Head of caudate nucleus (tissue), 42 donors: ENCODE results near the gene SHANK2.
"Not testable (repeated sequence)": the region's sequence is repeated elsewhere in the genome, so short reads cannot be mapped to it uniquely, and the experiment has no call there.

Experiments used
- DNase-seq, 42 donors: peaks; one replicate each; pipeline versions ENCODE4 v3.0.0 to v3.0.0-alpha.2; 2020 to 2021; ENCODE audit warnings: mixed read lengths in 7 of 42
- intact Hi-C: fragments of 100-400 bp; cut with DNase I; formaldehyde crosslinking; loops from one replicate; pipeline ENCODE4 v1.15.0; 2022

SHANK2 gene

DNA sequence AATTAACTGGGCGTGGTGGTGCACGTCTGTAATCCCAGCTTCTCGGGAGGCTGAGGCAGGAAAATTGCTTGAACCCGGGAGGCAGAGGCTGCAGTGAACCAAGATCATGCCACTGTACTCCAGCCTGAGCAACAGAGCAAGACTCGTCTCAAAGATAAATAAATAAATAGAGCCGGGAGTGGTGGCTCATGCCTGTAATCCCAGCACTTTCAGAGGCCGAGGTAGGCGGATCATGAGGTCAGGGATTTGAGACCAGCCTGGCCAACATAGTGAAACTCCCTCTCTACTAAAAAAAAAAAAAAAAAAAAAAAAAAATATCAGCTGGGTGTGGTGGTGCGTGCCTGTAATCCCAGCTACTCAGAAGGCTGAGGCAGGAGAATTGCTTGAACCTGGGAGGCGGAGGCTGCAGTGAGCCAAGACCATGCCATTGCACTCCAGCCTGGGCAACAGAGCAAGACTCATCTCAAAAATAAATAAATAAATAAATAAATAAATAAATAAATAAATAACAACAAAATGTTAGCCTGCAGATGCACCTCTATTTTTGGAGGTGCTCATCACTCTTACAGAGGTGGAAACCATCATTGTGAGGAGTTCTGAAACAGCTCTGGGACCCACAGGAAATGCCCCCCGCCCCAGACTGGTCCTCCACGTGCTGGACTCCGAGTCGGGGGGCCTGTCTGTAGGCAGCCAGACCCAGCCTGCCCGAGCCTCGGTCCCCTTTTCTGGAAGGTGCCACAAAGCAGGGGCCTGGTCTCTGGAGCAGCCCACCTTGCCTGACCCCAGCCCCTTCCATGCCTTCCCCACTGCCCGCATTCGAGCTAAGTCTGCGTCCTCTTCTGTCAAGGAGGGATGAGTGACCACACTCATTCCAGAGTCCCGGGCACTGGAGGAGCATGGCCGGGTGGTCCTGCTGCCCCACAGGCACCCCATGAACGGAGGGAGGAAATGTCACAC is 18.2 kb downstream of the SHANK2 start:
- intact Hi-C loops, result not testable (repeated sequence)
- peak in 4 of 42 donors; percentile 6 to 36 (median 13) for DNase-seq

DNA sequence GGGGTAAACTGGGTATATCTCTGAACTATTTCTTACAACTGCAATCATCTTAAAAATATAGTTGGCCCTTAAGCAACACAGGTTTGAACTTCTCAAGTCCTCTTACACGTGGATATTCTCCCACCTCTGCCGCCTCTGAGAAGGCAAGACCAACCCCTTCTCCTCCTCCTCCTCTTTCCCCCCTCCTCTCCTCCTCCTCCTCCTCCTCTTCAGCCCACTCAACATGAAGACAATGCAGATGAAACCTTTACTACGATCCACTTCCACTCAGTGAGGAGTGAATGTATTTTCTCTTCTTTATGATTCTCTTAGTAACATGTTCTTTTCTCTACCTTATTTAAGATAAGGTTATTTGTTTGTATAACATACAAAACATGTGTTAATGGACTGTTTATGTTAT is 20.0 kb downstream of the SHANK2 start:
- DNase-seq, result no peak
- intact Hi-C loops, result no loop called here

DNA sequence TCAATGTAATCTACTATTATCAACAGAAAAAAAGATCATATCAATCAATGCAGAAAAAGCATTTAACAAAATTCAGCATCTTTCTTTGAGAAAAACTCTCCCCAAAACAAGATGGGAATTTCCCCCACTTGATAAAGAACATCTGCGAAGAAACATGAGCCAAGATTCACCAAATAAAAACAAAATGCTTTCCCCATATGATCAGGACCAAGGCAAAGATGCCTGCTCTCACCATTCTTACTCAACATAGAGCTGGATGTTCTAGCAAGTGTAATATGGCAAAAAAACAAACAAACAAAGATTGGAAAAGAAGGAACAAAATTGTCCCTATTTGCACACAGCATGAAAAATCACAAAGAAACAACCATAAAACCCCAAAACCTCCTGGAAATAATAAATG is 23.4 kb downstream of the SHANK2 start:
- no peak for DNase-seq
- intact Hi-C loops, result no loop called here

DNA sequence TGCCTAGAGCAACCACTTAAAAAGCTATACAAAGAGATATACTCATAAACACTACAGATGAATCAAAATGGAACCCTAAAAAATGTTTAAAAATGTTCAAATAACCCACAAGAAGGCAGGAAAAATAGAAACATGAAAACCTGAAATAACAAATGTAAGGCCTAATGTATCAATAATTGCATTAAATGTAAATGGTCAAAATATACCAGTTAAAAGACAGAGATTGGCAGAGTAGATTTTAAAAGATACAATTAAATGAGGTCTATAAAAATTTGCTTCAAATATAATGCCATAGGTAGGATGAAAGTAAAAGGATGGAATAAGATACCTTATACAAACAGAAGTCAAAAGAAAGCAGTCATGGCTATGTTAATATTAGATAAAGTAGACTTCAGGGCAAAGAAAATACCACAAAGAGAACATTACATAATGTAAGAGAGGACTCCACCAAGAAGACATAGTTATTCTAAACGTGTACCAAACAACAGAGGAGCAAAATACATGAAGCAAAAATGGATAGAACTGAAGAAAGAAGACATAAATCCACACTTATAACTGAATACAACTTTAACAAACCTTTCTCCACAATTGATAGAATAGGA is 25.2 kb downstream of the SHANK2 start:
- intact Hi-C loops, result no loop called here
- no peak for DNase-seq

DNA sequence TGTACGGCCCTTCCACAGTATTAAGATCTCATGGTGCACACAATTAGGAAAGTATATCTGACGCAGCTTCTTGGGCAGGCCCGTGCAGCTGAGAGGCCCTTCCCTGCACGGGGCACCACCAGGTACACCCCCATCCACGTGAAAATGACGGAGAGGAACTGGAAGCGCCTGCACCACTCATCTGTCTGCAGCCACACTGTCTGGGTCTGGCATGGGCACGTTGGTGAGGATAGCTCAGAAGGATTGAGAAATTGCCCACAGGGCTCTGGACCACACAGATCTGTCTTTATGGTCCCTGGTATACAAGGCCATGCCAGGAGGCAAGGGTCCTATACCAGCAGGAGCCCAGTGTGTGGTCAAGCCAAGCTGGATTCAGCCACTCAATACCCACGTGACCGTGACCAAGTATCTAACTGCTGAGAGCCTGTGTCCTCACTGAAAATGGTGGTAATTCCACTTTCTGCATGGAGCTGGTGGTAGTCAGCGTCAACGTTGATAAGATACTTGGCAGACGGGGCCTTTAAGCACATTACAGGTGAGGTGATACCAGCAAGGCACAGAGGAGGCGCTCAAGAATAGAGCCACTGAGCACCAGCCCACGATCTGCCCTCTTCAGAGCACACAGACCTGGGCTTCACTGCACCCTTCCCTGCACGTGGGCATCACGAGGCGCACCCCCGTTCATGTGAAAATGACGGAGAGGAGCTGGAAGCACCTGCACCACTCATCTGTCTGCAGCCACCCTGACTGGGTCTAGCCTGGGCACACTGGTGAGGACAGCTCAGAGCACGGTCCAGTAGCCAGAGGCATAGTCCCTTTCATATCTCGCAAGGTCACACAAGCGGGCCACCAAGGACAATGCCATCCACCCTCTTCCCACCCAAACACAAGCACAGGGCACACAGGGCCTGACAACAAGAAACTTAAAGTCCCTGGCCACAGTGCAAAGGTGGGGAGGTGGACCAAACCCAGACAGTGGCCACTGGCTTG is 28.4 kb downstream of the SHANK2 start:
- intact Hi-C loops, result no loop called here
- peak in 2 of 42 donors; percentile 7 to 13 for DNase-seq

DNA sequence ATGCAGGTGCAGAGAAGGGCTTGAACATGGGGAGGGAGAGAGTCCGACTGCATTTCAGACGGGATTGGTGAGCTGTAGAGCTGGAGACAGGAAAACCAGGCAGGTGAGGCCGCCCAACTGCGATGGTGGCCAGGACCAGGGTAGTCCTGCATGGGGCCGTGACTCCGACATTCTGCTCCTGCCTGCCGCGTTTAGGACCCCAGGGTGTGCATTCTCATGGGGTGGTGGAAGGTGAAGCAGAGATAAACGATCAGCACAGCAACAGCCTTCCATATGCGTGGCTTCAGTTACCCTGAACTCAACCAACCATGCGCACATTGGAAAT is 29.3 kb downstream of the SHANK2 start:
- DNase-seq, result peak in 2 of 42 donors; percentile 13 to 15

DNA sequence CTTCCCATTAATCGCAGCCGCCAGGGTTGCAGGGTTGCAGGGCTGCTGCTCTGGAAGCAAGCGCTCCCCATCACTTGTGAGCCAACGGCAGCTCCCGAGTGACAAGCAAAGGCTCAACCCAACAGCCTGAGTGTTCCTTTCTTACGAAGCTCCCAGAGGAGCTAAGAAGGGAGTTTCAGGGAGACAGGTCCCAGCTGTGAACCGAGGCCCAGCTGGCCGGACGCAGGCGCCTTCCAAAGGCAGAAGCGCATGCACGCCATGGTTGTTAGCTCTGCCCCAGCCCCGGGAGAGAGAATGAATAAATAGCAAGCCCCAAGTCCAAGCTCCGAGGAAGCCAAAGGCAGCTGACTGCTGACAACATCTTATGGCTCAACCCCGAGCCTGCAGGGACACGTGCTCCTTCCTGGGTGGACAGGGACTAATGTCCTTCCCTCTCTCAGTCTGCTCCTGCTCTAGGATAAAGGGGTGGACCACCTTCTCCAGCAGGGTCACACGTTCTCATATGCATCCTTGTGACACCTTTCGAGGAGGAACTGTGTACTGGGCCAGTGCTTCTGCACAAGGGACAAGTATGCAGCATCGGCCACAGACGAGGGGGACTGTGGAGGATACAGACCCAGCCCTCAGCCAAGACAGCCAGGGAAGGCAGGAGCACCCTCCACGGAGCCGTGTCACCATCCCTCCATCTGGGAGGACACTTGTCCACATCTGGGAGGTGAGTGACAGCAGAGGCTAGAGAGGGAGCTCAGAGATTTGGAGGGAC is 29.9 kb downstream of the SHANK2 start:
- DNase-seq, result peak in 2 of 42 donors; percentile 11 to 19
- intact Hi-C loops, result no loop called here

More for the DNA sequence above, 29.3 kb downstream of the SHANK2 start:
- intact Hi-C loops, result no loop called here

DNA sequence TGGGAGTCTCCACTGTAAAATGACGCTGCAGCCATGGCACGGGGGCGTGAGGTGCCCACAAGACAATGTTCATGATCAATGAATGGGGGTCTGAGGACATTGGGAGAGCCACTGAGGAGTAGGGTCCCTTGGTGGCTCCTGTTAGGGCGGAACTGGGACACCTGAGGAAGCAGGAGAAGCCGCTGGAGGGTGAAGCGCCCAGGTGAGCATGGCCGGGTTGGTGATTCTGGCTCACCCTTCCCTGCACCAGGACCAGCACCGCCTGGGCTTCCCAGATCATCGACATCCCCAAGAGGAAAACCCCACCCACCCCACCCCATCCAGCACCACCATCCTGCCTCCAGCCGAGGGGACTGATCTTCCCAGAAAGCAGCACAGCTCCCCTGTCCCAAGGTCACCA is 30.6 kb downstream of the SHANK2 start:
- intact Hi-C loops, result no loop called here
- DNase-seq, result peak in 2 of 42 donors; percentile 8 to 17

DNA sequence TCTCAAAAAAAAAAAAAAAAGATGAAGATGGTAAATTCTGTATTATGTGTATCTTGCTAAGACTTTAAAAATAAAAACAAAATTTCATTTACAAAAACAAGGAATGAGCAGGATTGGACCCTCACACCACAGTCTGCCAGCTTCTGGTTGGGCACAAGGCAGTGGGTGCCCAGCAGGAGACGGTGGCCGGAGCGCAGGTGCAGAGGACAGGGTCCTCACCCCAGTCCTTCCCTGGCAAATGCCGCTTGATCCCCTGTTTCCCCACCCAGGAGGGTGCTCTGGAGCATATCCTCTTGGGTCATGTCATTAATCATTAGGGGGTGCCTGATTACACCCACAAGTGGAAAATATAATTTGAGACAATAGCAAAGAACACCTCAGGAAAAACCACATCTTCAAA is 31.2 kb downstream of the SHANK2 start:
- peak in 2 of 42 donors; percentile 14 to 18 for DNase-seq
- intact Hi-C loops, result no loop called here

DNA sequence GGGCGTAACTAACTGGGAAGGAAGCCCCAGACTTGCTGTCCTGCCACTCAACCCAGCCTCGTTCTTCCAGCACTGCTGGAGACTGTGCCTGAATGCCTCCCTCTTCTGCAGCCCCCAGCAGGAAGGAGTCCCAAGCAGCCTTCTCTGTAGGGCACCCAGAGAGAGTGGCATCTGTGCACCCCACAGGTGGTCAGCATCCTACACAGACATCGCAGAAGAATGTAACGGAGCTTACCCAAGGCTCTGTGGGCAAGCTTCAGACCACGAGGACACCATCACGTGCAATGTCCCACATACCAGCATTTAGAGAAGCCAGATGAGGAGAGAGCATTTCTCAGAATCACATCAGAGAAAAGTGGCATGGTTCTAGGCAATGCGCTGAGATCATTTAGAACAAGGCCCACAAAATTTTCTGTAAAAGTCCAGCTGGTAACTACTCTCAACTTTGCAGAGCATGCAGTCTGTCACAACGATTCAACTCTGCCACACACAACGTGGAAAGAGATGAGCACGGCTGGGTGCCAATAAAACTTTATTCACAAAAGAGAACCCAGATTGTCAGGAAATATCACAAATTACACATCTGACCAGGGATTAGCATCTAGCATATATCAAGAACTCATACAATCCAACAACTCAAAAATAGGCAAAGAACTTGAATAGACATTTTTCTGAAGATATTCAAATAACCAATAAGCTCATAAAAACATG is 33.4 kb downstream of the SHANK2 start:
- DNase-seq, result peak in 2 of 42 donors; percentile 4 to 7
- intact Hi-C loops, result no loop called here

DNA sequence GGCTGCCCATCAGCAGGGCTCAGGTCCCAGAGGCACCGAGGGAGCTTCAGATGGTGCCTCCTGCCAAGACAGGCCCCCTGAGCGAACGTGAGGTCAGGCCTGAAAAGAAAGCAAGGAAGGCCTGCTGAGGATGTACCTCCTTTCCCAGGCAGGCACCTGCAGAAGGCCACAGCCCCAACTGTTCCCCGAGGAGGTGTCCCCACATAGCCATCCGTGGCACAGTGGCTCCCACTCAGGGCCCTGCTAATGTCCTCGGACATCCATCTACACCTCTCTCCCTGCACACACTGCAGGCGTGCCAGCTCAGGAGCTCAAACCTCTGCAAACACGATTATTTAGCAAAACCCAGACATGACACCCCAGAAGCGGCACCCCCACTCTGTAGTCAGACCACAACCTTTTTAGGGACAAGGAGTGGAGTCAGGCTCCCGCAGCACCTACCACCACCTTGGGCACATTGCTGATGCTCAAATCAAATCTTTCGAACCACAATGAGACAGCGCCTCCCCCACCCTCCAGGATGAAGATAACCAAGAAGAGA is 36.9 kb downstream of the SHANK2 start:
- intact Hi-C loops, result no loop called here
- DNase-seq, result no peak

DNA sequence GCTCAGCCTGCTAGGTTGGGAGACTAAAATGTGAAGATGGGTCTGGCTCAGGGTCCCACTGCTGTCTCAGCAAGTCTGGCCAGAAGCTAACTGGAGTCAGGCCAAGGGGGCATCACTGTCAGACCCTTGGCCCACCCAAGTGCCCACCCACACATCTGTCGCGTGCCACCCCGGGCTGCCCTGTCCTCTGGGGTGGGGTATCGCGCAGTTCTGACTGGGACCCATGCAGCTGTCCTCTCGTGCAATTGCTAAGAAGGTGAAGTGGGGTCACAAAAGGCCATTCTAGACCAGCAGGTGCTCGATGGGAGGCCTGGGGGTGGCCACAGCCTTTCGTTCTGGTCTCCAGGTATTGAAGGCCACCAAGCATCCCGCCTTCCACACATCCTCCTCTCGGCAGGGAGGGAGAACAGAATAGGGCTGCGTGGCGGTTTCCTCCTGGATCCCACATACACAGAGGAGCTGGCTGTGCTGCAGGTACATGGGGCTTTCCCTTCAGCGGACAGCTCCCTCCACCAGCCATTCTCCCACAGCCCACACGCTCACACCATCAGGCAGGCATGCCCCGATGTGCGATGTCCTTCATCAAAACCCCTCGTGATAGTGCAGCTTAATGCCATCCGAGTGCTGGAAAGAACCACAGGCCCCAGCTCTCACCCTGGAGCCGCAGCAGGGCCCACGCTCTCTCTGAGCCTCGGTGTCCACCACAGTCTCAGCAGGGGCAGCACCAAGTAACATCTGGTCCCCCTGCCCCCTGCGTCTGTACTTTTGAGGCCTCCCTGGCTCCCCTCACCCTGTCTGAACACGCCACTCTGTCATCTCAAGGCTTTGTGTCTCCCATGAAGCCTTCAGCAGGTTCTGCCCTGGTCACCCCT is 37.6 kb downstream of the SHANK2 start:
- peak in 2 of 42 donors; percentile 8 to 13 for DNase-seq
- intact Hi-C loops, result no loop called here

DNA sequence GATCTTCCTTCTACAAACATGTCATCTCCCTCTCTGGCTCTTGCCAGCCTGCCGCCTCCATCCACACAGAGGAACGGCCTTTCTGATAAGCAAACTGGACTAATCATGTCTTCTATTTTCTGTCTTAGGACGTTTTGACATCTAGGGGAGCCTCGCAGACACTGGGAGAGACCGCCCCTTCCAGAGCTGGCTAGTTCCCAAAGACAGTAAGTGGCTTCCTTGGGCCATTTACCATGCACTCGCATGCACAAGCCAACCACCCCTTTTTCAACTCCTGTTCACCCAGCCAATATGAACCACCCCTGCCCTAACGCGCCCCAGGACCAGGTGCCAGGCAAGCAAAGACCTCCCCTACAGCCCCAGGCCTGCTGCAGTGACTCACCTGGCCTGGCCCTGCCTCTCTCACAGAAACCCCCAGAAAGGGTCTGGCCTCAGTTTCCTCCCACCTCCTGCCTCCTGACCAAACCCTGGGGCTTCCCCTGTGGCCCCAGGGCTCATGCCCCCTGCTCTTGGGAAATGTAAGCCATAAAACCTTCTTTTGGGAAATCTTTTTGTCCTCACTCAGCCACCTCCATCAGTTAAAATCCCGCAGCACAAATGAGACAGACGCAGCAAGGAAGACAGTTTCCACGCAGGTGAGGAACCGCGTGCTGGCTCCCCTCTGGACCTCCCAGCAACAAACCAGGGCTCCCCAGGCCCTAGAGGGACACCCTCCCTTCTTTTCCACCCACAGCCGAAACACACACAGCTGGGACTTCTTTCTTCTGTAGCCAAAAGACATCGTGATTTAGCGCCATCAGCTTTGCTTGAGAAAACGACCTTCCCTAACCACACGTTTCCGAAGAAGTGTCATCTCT is 38.5 kb downstream of the SHANK2 start:
- intact Hi-C loops, result no loop called here
- DNase-seq, result peak in 2 of 42 donors; percentile 10

DNA sequence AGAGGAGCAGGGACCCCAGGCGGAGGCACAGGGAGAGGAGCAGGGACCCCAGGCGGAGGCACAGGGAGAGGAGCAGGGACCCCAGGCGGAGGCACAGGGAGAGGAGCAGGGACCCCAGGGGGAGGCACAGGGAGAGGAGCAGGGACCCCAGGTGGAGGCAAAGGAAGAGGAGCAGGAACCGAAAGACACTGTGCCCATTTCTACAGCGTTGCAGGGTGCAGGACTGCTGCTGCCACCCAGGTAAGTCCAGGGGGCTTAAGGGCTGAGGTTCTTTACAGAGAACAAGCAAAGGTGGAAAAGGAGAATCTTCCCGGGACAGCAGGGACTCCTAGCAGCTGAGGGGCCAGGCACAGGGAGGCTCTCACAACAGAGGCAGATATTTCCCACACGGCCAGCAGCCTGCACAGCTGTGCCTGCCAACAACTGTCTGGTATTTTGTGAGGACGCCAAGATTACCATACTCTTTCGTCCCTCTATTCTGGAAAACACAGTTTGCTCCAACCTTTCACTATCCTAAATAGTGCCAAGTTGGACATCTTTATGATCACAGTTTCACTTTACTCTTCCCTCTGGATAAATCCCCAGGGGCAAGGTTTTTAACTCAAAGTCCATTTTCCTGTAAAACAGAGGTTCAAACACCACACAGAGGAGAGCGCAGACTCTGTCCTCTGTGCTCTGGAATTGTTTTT is 39.4 kb downstream of the SHANK2 start:
- peak in 9 of 42 donors; percentile 5 to 53 (median 29) for DNase-seq
- intact Hi-C loops, result no loop called here

DNA sequence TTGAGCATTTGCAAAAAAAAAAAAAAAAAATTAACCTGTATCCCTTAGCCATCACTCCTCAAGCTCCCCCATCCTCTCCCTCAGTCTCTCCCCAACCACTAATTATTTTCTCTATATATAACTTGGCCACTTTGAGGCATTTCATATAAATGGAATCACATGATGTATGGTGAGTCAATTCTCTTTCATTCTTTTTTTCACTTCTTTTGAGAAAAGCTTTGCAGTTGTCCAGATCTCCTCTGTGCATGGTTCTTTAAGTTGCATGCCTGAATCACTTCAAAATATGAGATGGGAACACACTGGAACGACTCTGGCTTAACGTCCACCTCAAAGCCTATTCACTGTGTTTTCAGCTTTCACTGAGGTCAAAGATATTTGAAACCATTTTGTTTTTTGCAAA is 40.7 kb downstream of the SHANK2 start:
- DNase-seq, result no peak

More for the DNA sequence above, 40.7 kb downstream of the SHANK2 start:
- intact Hi-C loops, result no loop called here
